ENCODE measurements around the gene NR5A2.
"Not testable (repeated sequence)": the region's sequence is repeated elsewhere in the genome, so short reads cannot be mapped to it uniquely, and the experiment has no call there.

Gene NR5A2

DNA sequence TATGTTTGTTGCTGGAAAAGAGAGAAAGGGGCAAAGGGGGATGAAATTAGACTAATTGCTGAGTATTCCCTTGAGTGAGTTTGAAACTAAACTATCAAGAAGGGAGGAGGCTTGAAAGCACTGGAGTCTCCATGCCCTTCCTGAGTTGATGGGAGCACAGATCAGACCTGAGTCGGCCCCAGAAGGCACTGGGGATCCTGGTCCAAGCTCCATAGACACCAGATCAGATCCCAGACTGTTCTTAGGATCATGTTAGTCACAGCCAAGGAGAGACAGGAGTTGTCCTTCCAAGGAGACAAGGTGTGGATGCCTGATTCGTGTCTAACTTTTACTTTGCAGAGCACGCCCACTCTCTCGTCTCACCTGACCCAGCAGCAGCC is 152.3 kb downstream of the NR5A2 start:
- DNase-seq (ENCODE audit: extremely low read depth, low read depth), result peak; percentile 15
- TF ChIP-seq, protein P1, sequence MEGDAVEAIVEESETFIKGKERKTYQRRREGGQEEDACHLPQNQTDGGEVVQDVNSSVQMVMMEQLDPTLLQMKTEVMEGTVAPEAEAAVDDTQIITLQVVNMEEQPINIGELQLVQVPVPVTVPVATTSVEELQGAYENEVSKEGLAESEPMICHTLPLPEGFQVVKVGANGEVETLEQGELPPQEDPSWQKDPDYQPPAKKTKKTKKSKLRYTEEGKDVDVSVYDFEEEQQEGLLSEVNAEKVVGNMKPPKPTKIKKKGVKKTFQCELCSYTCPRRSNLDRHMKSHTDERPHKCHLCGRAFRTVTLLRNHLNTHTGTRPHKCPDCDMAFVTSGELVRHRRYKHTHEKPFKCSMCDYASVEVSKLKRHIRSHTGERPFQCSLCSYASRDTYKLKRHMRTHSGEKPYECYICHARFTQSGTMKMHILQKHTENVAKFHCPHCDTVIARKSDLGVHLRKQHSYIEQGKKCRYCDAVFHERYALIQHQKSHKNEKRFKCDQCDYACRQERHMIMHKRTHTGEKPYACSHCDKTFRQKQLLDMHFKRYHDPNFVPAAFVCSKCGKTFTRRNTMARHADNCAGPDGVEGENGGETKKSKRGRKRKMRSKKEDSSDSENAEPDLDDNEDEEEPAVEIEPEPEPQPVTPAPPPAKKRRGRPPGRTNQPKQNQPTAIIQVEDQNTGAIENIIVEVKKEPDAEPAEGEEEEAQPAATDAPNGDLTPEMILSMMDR (IDR thresholded peaks at IDR 0.05; ENCODE audit: low read depth, low read length, missing control alignments), result no peak
- no peak overlapping the region for H3K4me3 ChIP-seq (replicated peaks; ENCODE audit: low read depth, low read length)

DNA sequence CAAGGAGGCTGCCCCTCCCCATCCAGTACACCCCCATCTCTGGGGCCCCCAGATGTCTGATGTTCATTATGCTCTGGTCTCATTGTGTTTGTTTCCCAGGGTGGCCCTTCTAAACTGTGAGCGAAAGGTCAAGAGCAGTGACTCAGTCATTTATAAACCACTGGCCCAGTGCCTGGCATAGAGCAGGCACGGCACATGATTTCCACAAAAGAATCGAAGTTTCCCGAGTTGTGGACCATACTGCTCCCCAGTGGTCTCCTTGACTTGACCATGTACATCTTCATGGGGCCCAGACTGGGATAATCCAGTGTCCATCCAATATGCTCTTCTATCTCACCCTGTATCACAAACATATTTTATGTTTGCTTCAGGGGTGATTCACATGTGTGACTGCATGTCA is 153.3 kb downstream of the NR5A2 start:
- DNase-seq (ENCODE audit: extremely low read depth, low read depth), result peak; percentile 39
- H3K4me3 ChIP-seq (replicated peaks; ENCODE audit: low read depth, low read length), result no peak overlapping the region
- TF ChIP-seq, protein P1 (IDR thresholded peaks at IDR 0.05; ENCODE audit: low read depth, low read length, missing control alignments), result no peak

- H3K4me3 ChIP-seq (replicated peaks; ENCODE audit: low read depth, low read length), result no peak overlapping the region
- DNase-seq (ENCODE audit: extremely low read depth, low read depth), result no peak
- TF ChIP-seq, protein P1 (IDR thresholded peaks at IDR 0.05; ENCODE audit: low read depth, low read length, missing control alignments), result no peak
Observed at GRCh38 chr1:200181861-200182260, 154.4 kb downstream of the NR5A2 start.

DNA sequence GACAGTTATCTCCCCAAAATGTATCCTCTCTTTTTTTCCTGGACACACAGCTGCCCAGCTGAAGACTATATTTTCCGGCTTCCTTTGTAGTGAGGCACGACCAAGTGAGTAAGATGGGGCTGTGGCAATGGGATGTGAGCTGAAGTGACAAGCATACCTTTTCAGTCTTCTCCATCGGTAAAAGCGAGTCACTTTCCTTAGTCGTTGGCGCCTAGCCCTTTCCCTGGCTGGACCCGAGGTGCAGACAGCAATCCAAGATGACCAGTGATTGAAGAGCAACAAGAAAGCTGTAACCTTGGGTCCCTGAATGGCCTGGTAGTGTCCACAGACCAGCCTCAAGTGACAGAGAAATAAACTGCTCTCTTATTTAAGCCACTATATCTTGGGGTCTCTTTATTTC is 155.2 kb downstream of the NR5A2 start:
- no peak overlapping the region for H3K4me3 ChIP-seq (replicated peaks; ENCODE audit: low read depth, low read length)
- no peak for DNase-seq (ENCODE audit: extremely low read depth, low read depth)
- TF ChIP-seq, protein P1 (IDR thresholded peaks at IDR 0.05; ENCODE audit: low read depth, low read length, missing control alignments), result no peak

DNA sequence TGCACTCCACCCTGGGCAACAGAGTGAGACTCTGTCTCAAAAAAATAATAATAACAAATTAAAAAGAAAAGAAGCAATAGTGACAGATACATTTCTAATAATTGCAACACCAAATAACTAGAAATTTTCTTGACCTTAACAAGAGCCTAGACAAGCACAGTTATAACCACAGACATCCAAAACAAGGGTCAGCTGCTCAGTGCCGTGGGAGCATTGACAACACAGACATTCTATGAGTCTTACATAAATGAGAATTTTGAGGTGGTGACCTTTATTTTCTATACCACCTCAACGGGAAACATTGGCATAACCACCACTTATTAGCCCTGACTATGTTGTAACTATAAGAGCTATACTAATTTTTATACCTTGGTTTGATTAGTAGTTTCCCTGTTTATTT is 156.1 kb downstream of the NR5A2 start:
- TF ChIP-seq, protein P1 (IDR thresholded peaks at IDR 0.05; ENCODE audit: low read depth, low read length, missing control alignments), result no peak
- DNase-seq (ENCODE audit: extremely low read depth, low read depth), result no peak
- H3K4me3 ChIP-seq (replicated peaks; ENCODE audit: low read depth, low read length), result no peak overlapping the region

- TF ChIP-seq, protein P1 (IDR thresholded peaks at IDR 0.05; ENCODE audit: low read depth, low read length, missing control alignments), result no peak
Observed at GRCh38 chr1:200184196-200184595, 156.7 kb downstream of the NR5A2 start.

DNA sequence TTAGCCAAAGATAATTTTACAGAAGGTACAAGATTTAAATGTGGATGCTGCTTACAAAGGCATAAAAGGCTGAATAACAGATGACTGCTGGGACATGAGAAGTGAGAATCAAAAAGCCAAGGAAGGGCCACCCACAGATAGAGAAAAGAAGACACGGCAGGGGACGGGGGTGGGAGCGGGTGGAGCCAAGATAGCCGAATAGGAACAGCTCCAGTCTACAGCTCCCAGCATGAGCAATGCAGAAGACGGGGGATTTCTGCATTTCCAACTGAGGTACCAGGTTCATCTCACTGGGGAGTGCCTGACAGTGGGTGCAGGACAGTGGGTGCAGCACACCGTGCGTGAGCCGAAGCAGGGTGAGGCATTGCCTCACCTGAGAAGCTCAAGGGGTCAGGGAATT is 157.7 kb downstream of the NR5A2 start:
- not testable (repeated sequence) for DNase-seq (ENCODE audit: extremely low read depth, low read depth); H3K4me3 ChIP-seq (replicated peaks; ENCODE audit: low read depth, low read length)

More at GRCh38 chr1:200184196-200184595, 156.7 kb downstream of the NR5A2 start:
- peak; percentile 25 for DNase-seq (ENCODE audit: extremely low read depth, low read depth)
- no peak overlapping the region for H3K4me3 ChIP-seq (replicated peaks; ENCODE audit: low read depth, low read length)

DNA sequence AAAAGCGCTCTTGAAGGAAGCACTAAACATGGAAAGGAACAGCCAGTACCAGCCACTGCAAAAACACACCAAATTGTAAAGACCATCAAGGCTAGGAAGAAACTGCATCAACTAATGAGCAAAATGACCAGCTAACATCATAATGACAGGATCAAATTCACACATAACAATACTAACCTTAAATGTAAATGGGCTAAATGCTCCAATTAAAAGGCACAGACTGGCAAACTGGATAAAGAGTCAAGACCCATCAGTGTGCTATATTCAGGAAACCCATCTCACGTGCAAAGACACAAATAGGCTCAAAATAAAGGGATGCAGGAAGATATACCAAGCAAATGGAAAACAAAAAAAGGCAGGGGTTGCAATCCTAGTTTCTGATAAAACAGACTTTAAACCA is 159.8 kb downstream of the NR5A2 start:
- not testable (repeated sequence) for H3K4me3 ChIP-seq (replicated peaks; ENCODE audit: low read depth, low read length); DNase-seq (ENCODE audit: extremely low read depth, low read depth)

Measured in HFF-Myc (cell line).